GM23248 (cell line): ENCODE results near the gene SAT2. TPM values are rescaled to one million over a fixed set of nuclear protein-coding genes. Genes with fewer than 3 reads are reported as not detected.

Experiments
- DNase-seq: peaks from one replicate; pipeline ENCODE4 v3.0.0-alpha.2; 2015
- H2AFZ ChIP-seq: fragments of 200-600 bp; sonication (generic); 2 replicates; pipeline ENCODE4 v1.6.1; 2016; ENCODE audit warnings: antibody characterized with exemption
- H3F3A ChIP-seq: fragments of 200-600 bp; sonication (generic); 2 replicates; pipeline ENCODE4 v1.6.1; 2016; ENCODE audit warnings: mild to moderate bottlenecking, antibody characterized with exemption, mixed run types; ENCODE audit not compliant: insufficient read depth
- H3K27ac ChIP-seq: fragments of 200-600 bp; sonication (generic); 2 replicates; pipeline ENCODE4 v1.5.1; 2016; ENCODE audit warnings: mild to moderate bottlenecking
- H3K27me3 ChIP-seq: fragments of 200-600 bp; sonication (generic); replicated peaks from 2 replicates; pipeline ENCODE4 v1.6.1; 2016; ENCODE audit warnings: mild to moderate bottlenecking; ENCODE audit not compliant: insufficient read depth
- H3K36me3 ChIP-seq: fragments of 200-600 bp; sonication (generic); 2 replicates; pipeline ENCODE4 v1.6.1; 2016; ENCODE audit warnings: low read depth, mild to moderate bottlenecking
- H3K4me1 ChIP-seq: fragments of 200-600 bp; sonication (generic); 2 replicates; pipeline ENCODE4 v1.6.1; 2016; ENCODE audit warnings: mild to moderate bottlenecking; ENCODE audit not compliant: insufficient read depth
- H3K4me2 ChIP-seq: fragments of 200-600 bp; sonication (generic); one replicate; pipeline ENCODE4 v1.6.1; 2016; ENCODE audit warnings: mild to moderate bottlenecking; ENCODE audit not compliant: unreplicated experiment
- H3K4me3 ChIP-seq: fragments of 200-600 bp; sonication (generic); 2 replicates; pipeline ENCODE4 v1.5.1; 2016; ENCODE audit warnings: mild to moderate bottlenecking
- H3K79me2 ChIP-seq: fragments of 200-600 bp; sonication (generic); 2 replicates; pipeline ENCODE4 v1.6.1; 2016; ENCODE audit warnings: mild to moderate bottlenecking; ENCODE audit not compliant: insufficient read depth
- H3K9ac ChIP-seq: fragments of 200-600 bp; sonication (generic); 2 replicates; pipeline ENCODE4 v1.6.1; 2016; ENCODE audit warnings: mild to moderate bottlenecking
- H3K9me2 ChIP-seq: fragments of 200-600 bp; sonication (generic); 2 replicates; pipeline ENCODE4 v1.6.1; 2016; ENCODE audit warnings: mixed run types, mild to moderate bottlenecking, moderate library complexity; ENCODE audit not compliant: insufficient read depth
- H3K9me3 ChIP-seq: fragments of 200-600 bp; sonication (generic); one replicate; pipeline ENCODE4 v1.6.1; 2017; ENCODE audit warnings: low read depth
- H4K20me1 ChIP-seq: fragments of 200-600 bp; sonication (generic); 2 replicates; pipeline ENCODE4 v1.6.0; 2016; ENCODE audit not compliant: insufficient read depth
- EZH2 ChIP-seq: fragments of 200-600 bp; sonication (generic); IDR thresholded peaks from 2 replicates; pipeline ENCODE4 v1.6.1; 2018; ENCODE audit warnings: antibody characterized with exemption, mild to moderate bottlenecking; ENCODE audit not compliant: insufficient read depth, poor library complexity, severe bottlenecking
- EZH2phosphoT487 ChIP-seq: fragments of 200-600 bp; sonication (generic); IDR thresholded peaks from 2 replicates; pipeline ENCODE4 v1.6.1; 2018; ENCODE audit warnings: antibody characterized with exemption, moderate library complexity, mild to moderate bottlenecking, low read depth; ENCODE audit not compliant: insufficient read depth
- WGBS, 2 experiments: methylation state at CpG; one replicate each; pipeline ENCODE4 v1.1.6; 2015 to 2017; ENCODE audit warnings: low lambda C conversion rate in 2 of 2, low coverage in 1 of 2; ENCODE audit errors: missing lambda C conversion rate in 2 of 2; 5-methylcytosine and 5-hydroxymethylcytosine counted together
- in situ Hi-C: fragments of 300-500 bp; cut with MboI; formaldehyde crosslinking; loops from 2 replicates; pipeline ENCODE4 v1.15.0; 2020
- polyA plus RNA-seq: library from polyadenylated mRNA; unstranded; fragments of >200 nt; fragmentation: Nextera tagmentation; extraction: Ambion mirVana; gene quantifications from 2 replicates; pipeline ENCODE4 v1.2.1, GENCODE V29; 2016
- total RNA-seq: library from RNA; depleted of rRNA; stranded (reverse); fragments of >200 nt; shearing (Covaris generic); gene quantifications from 2 replicates; pipeline ENCODE4 v1.2.3, GENCODE V29; 2014

The SAT2 gene
- total and polyA plus RNA-seq, 2 experiments from 2014 or later: 31.8 to 41.4 TPM

DNA sequence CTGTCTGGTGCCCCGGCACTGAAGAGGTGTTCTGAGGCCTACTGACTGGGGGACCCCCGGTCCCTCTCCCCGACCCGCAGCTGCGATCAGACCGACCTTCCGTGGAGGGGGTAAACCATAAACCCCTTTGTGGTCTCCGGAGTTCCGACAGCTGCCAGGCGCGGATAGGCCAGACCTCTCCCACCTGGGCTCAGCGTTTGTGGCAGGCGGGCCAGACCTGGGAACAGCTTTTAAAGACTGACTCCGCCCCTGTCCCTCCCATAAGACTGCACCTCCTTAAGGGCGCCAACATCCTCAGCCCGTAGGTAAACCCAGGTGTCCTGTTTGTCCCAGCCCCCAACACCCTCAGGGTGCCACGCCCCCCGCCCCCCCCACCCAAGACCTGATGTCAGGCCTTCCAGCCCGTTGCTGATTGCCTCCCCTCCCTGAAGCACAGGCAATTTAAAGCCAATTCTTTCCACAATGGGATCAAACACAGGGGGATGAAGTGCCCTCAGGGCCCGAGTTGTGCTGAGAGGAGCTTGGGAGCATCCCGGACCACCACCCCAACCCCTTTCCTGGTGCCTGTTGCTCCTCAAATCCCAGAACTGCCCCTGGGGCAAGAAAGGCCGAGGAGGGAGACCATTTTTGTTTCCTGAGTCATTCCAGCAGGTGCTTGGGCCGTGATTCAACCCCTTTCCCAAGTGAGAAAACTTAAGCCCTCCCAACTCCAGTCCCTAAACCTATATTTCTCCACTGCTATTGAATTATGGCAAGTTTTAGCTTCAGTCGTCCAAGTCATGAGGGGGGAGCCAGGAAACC, 37.5 kb downstream of the SAT2 start, which contains the start of gene SOX15:
TSS of gene SOX15 (minus strand) at position 204 of the 801 bp plus-strand sequence. CDS start 418 bp downstream, outside the sequence.
- H3F3A ChIP-seq: peaks cover 52% of the 10 kb centered on the region
- peak within 1 kb of the TSS; percentile 66 for H3K9ac ChIP-seq
- in situ Hi-C loops: no loop called here
- H3K36me3 ChIP-seq: peaks cover 27% of the 10 kb centered on the region
- no peaks in the 10 kb centered on the region for H3K27me3 ChIP-seq
- DNase-seq: peak; percentile 68
- no peaks in the 10 kb centered on the region for H3K9me3 ChIP-seq
- peak within 1 kb of the TSS; percentile 76 for H3K27ac ChIP-seq
- peaks cover 37% of the 10 kb centered on the region for H3K4me1 ChIP-seq
- H4K20me1 ChIP-seq: no peaks in the 10 kb centered on the region
- H3K9me2 ChIP-seq: no peaks in the 10 kb centered on the region
- H3K79me2 ChIP-seq: peaks cover 10% of the 10 kb centered on the region
- peak within 1 kb of the TSS; percentile 44; the same call in 1 of the 2 replicates for H3K4me3 ChIP-seq
- H3K4me2 ChIP-seq: peak within 1 kb of the TSS; percentile 77
- 29 to 49% methylated on average over 10 to 24 of the region's 24 CpGs for WGBS, 2 experiments
- H2AFZ ChIP-seq: no peak within 1 kb of the TSS
- no peak for TF ChIP-seq EZH2phosphoT487
- TF ChIP-seq EZH2: no peak

DNA sequence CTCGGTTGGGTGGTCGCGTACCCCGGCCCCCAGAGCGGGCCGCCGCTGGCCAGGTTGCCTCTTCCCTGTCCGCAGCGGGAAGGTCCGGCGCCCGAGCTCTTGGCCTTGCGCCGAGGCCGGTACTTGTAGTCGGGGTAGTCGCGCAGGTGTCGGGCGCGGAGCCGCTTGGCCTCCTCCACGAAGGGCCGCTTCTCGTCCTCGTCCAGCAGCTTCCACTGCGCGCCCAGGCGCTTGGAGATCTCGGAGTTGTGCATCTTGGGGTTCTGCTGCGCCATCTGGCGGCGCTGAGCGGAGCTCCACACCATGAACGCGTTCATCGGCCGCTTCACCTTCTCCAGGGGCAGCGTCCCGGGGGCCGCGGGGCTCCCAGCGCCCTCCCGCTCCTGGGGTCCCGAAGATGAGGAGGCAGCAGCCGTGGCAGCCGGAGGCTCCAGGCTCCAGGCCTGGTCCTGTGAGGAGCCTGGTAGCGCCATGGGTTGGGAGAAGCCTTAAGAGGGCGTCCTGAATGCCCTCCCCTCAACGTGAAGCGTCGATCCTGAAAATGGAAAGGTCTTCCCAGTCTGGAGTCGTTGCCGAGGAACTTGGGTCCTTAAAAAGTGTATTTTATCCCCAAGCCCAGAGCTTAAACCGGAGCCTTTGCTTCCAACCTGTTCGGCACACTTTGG, 38.3 kb downstream of the SAT2 start:
- Histone ChIP-seq H3K9me2 (no peaks in the 10 kb centered on the region), H3K9me3 (no peaks in the 10 kb centered on the region), H3K4me1 (peaks cover 44% of the 10 kb centered on the region), H3K4me2 (peak overlapping the region; percentile 77), H2AFZ (no peak overlapping the region), H3K27ac (peak overlapping the region; percentile 76), H3K4me3 (peak overlapping the region; percentile 44; the same call in 1 of the 2 replicates), H3F3A (peaks cover 52% of the 10 kb centered on the region), H3K79me2 (peaks cover 17% of the 10 kb centered on the region), H3K27me3 (no peaks in the 10 kb centered on the region), H3K9ac (peak overlapping the region; percentile 66), H3K36me3 (peaks cover 20% of the 10 kb centered on the region; the same call in 1 of the 2 replicates), H4K20me1 (no peaks in the 10 kb centered on the region)
- TF ChIP-seq EZH2phosphoT487: no peak
- no peak for TF ChIP-seq EZH2
- DNase-seq: peak; percentile 94
- WGBS, 2 experiments: 7 to 8% methylated on average over 49 to 56 of the region's 56 CpGs
- in situ Hi-C loops: no loop called here

DNA sequence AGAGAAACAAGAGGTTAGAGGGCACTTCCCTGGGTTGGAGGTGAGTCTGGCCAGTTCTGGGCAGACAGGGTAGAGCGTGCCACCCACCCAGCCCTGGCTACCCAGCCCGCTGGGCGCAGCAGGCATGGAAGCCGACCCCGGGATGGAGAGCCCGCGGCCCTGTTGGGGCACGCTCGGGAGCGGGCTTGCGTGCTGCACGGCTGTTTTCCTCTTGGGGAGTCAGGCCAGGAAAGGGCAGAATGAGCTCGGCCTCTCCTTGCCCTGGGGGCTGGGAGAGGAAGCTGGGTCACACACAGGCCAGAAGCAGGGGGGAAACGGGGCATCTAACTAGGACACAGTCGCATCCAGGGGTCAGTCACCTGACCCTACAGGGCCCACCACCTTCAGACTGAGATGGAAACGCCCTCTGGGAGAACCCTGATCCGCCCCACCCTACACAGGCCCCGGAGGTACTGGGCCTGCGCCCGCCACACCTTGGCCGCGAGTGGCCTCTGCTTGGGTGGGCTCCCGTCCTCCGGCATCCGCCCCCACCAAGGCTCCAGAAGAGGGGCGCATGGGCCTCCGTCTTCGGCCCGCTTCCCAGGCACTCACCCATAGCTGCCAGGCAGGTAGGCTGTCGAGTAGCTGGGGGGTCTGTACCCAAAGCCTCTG, 38.9 kb downstream of the SAT2 start:
- H3K9ac ChIP-seq: peak overlapping the region; percentile 66
- no peak overlapping the region for H2AFZ ChIP-seq
- peak; percentile 37 for DNase-seq
- no peaks in the 10 kb centered on the region for H3K27me3 ChIP-seq
- peak overlapping the region; percentile 77 for H3K4me2 ChIP-seq
- TF ChIP-seq EZH2phosphoT487: no peak
- TF ChIP-seq EZH2: no peak
- no peaks in the 10 kb centered on the region for H4K20me1 ChIP-seq
- H3K79me2 ChIP-seq: peaks cover 21% of the 10 kb centered on the region
- WGBS, 2 experiments: 16 to 18% methylated on average over 29 to 30 of the region's 30 CpGs
- no peaks in the 10 kb centered on the region for H3K9me2 ChIP-seq
- H3F3A ChIP-seq: peaks cover 45% of the 10 kb centered on the region
- H3K4me3 ChIP-seq: peak overlapping the region; percentile 44; the same call in 1 of the 2 replicates
- H3K27ac ChIP-seq: peak overlapping the region; percentile 76
- peaks cover 13% of the 10 kb centered on the region; the same call in 1 of the 2 replicates for H3K36me3 ChIP-seq
- in situ Hi-C loops: no loop called here
- peaks cover 44% of the 10 kb centered on the region for H3K4me1 ChIP-seq
- H3K9me3 ChIP-seq: no peaks in the 10 kb centered on the region
